HEK293 (cell line): ENCODE results near the gene RO60.

Experiments
- CTCF ChIA-PET: fragments of 350-600 bp; formaldehyde crosslinking; extraction: SDS; loops from one replicate; lab custom pipeline; 2021; ENCODE audit warnings: antibody characterized with exemption; lab: Yijun Ruan, JAX
- POLR2A ChIA-PET: fragments of 300-600 bp; formaldehyde crosslinking; extraction: SDS; loops from one replicate; lab custom pipeline; 2020; ENCODE audit warnings: antibody characterized with exemption, inconsistent platforms; lab: Yijun Ruan, JAX
- H3K27ac ChIP-seq: fragments of 200-500 bp; sonication (Bioruptor generic); 2 replicates; pipeline ENCODE4 v1.5.1; 2014; ENCODE audit warnings: low read depth, low read length, control low read depth, inconsistent platforms; ENCODE audit errors: extremely low read depth
- H3K36me3 ChIP-seq, 2 experiments: fragments of 200-500 bp in 1 of 2; sonication (Bioruptor generic) in 1 of 2; 1 replicate in 1 of 2; 2 replicates in 1 of 2; pipeline ENCODE4 v1.5.1; 2014 to 2017; ENCODE audit warnings: inconsistent platforms in 2 of 2, low read length in 2 of 2; ENCODE audit not compliant: control insufficient read depth in 2 of 2, insufficient read depth in 1 of 2
- H3K4me1 ChIP-seq: fragments of 200-500 bp; sonication (Bioruptor generic); 2 replicates; pipeline ENCODE4 v1.5.1; 2014; ENCODE audit warnings: mild to moderate bottlenecking, low read length, inconsistent platforms; ENCODE audit not compliant: control insufficient read depth, insufficient read depth
- H3K4me3 ChIP-seq: 2 replicates; pipeline ENCODE4 v1.5.1; 2011; ENCODE audit warnings: low read depth, mild to moderate bottlenecking, control low read depth, low read length, moderate library complexity
- H3K9me3 ChIP-seq: fragments of 200-500 bp; sonication (Bioruptor generic); 2 replicates; pipeline ENCODE4 v1.5.1; 2014; ENCODE audit warnings: low read depth, low read length, inconsistent platforms; ENCODE audit not compliant: control insufficient read depth, insufficient read depth
- KLF7 ChIP-seq: fragments of 450-650 bp; formaldehyde crosslinking; IDR thresholded peaks from 2 replicates; pipeline ENCODE4 v1.5.1; 2016; ENCODE audit warnings: missing biosample characterization, missing genetic modification characterization, borderline replicate concordance
- MYNN ChIP-seq: fragments of 450-650 bp; formaldehyde crosslinking; IDR thresholded peaks from 2 replicates; pipeline ENCODE4 v1.5.1; 2016; ENCODE audit warnings: missing biosample characterization, missing genetic modification characterization, borderline replicate concordance
- PRDM1 ChIP-seq: fragments of 450-650 bp; formaldehyde crosslinking; IDR thresholded peaks from 2 replicates; pipeline ENCODE4; 2016; ENCODE audit warnings: missing biosample characterization, missing genetic modification characterization
- ZNF16 ChIP-seq: fragments of 450-650 bp; formaldehyde crosslinking; IDR thresholded peaks from 2 replicates; pipeline ENCODE4 v1.5.1; 2016; ENCODE audit warnings: low read depth, missing biosample characterization, missing genetic modification characterization
- ZNF202 ChIP-seq: fragments of 450-650 bp; formaldehyde crosslinking; IDR thresholded peaks from 2 replicates; pipeline ENCODE4 v1.5.1; 2016; ENCODE audit warnings: missing biosample characterization, missing genetic modification characterization, borderline replicate concordance
- ZNF23 ChIP-seq: fragments of 450-650 bp; formaldehyde crosslinking; IDR thresholded peaks from 2 replicates; pipeline ENCODE4 v1.5.1; 2016; ENCODE audit warnings: missing biosample characterization, missing genetic modification characterization, borderline replicate concordance
- ZNF280C ChIP-seq: fragments of 450-650 bp; formaldehyde crosslinking; IDR thresholded peaks from 2 replicates; pipeline ENCODE4 v1.5.1; 2016; ENCODE audit warnings: missing biosample characterization, missing genetic modification characterization
- ZNF324 ChIP-seq: fragments of 450-650 bp; formaldehyde crosslinking; IDR thresholded peaks from 2 replicates; pipeline ENCODE4 v1.5.1; 2016; ENCODE audit warnings: missing biosample characterization, missing genetic modification characterization
- ZNF394 ChIP-seq: fragments of 450-650 bp; formaldehyde crosslinking; IDR thresholded peaks from 2 replicates; pipeline ENCODE4 v1.5.1; 2016; ENCODE audit warnings: missing biosample characterization, missing genetic modification characterization, mild to moderate bottlenecking, moderate library complexity, borderline replicate concordance
- ZNF518A ChIP-seq: fragments of 450-650 bp; formaldehyde crosslinking; conservative IDR thresholded peaks from 2 replicates; pipeline ENCODE4 v1.5.1; 2016; ENCODE audit warnings: low read depth, missing biosample characterization, missing genetic modification characterization
- ZNF624 ChIP-seq: fragments of 450-650 bp; formaldehyde crosslinking; IDR thresholded peaks from 2 replicates; pipeline ENCODE4 v1.5.1; 2017; ENCODE audit warnings: missing biosample characterization, missing genetic modification characterization
- TF ChIP-seq, protein P1 (sequence below): fragments of 450-650 bp; formaldehyde crosslinking; conservative IDR thresholded peaks from 2 replicates; pipeline ENCODE4 v1.5.1; 2016; ENCODE audit warnings: low read depth, missing biosample characterization, missing genetic modification characterization
- TF ChIP-seq, protein P2 (sequence below): fragments of 450-650 bp; formaldehyde crosslinking; IDR thresholded peaks from 2 replicates; pipeline ENCODE4 v1.5.1; 2016; ENCODE audit warnings: missing biosample characterization, missing genetic modification characterization
- TF ChIP-seq, protein P3 (sequence below): fragments of 450-650 bp; formaldehyde crosslinking; IDR thresholded peaks from 2 replicates; pipeline ENCODE4; 2016; ENCODE audit warnings: missing biosample characterization, missing genetic modification characterization
- TF ChIP-seq, protein P4 (sequence below): fragments of 450-650 bp; formaldehyde crosslinking; IDR thresholded peaks from 2 replicates; pipeline ENCODE4 v1.5.1; 2016; ENCODE audit warnings: missing biosample characterization, missing genetic modification characterization, borderline replicate concordance

The RO60 gene

GRCh38 chr1:193040011-193040410 lies 19.4 kb upstream of the RO60 start:
- H3K27ac ChIP-seq = no peak overlapping the region
- no peaks in the 10 kb centered on the region for H3K9me3 ChIP-seq
- no peak overlapping the region for H3K4me3 ChIP-seq
- CTCF ChIA-PET = interaction anchor here (1.1 kb wide), 1 partner anchor 21 kb away, joined by 4 read pairs; no protein-coding TSS in a partner anchor
- H3K4me1 ChIP-seq = no peaks in the 10 kb centered on the region
- POLR2A ChIA-PET = no interaction called here
- H3K36me3 ChIP-seq = peaks cover 0 to 35% of the 10 kb centered on the region in 2 experiments; a peak in 1 of 3 replicates
- TF ChIP-seq KLF7 (tag by site-specific recombination) (no peak), ZNF16 (no peak), ZNF23 (tag by site-specific recombination) (no peak), ZNF624 (tag by site-specific recombination) (no peak), ZNF280C (tag by site-specific recombination) (no peak), ZNF202 (tag by site-specific recombination) (no peak), ZNF394 (tag by site-specific recombination) (no peak), ZNF518A (tag by site-specific recombination) (no peak), PRDM1 (tag by site-specific recombination) (no peak), ZNF324 (tag by site-specific recombination) (no peak), MYNN (tag by site-specific recombination) (no peak)
- TF ChIP-seq, protein P1, sequence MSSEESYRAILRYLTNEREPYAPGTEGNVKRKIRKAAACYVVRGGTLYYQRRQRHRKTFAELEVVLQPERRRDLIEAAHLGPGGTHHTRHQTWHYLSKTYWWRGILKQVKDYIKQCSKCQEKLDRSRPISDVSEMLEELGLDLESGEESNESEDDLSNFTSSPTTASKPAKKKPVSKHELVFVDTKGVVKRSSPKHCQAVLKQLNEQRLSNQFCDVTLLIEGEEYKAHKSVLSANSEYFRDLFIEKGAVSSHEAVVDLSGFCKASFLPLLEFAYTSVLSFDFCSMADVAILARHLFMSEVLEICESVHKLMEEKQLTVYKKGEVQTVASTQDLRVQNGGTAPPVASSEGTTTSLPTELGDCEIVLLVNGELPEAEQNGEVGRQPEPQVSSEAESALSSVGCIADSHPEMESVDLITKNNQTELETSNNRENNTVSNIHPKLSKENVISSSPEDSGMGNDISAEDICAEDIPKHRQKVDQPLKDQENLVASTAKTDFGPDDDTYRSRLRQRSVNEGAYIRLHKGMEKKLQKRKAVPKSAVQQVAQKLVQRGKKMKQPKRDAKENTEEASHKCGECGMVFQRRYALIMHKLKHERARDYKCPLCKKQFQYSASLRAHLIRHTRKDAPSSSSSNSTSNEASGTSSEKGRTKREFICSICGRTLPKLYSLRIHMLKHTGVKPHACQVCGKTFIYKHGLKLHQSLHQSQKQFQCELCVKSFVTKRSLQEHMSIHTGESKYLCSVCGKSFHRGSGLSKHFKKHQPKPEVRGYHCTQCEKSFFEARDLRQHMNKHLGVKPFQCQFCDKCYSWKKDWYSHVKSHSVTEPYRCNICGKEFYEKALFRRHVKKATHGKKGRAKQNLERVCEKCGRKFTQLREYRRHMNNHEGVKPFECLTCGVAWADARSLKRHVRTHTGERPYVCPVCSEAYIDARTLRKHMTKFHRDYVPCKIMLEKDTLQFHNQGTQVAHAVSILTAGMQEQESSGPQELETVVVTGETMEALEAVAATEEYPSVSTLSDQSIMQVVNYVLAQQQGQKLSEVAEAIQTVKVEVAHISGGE (tag by site-specific recombination) = no peak
- TF ChIP-seq, protein P2, sequence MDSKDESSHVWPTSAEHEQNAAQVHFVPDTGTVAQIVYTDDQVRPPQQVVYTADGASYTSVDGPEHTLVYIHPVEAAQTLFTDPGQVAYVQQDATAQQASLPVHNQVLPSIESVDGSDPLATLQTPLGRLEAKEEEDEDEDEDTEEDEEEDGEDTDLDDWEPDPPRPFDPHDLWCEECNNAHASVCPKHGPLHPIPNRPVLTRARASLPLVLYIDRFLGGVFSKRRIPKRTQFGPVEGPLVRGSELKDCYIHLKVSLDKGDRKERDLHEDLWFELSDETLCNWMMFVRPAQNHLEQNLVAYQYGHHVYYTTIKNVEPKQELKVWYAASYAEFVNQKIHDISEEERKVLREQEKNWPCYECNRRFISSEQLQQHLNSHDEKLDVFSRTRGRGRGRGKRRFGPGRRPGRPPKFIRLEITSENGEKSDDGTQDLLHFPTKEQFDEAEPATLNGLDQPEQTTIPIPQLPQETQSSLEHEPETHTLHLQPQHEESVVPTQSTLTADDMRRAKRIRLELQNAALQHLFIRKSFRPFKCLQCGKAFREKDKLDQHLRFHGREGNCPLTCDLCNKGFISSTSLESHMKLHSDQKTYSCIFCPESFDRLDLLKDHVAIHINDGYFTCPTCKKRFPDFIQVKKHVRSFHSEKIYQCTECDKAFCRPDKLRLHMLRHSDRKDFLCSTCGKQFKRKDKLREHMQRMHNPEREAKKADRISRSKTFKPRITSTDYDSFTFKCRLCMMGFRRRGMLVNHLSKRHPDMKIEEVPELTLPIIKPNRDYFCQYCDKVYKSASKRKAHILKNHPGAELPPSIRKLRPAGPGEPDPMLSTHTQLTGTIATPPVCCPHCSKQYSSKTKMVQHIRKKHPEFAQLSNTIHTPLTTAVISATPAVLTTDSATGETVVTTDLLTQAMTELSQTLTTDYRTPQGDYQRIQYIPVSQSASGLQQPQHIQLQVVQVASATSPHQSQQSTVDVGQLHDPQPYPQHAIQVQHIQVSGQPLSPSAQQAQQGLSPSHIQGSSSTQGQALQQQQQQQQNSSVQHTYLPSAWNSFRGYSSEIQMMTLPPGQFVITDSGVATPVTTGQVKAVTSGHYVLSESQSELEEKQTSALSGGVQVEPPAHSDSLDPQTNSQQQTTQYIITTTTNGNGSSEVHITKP = no peak
- TF ChIP-seq, protein P3, sequence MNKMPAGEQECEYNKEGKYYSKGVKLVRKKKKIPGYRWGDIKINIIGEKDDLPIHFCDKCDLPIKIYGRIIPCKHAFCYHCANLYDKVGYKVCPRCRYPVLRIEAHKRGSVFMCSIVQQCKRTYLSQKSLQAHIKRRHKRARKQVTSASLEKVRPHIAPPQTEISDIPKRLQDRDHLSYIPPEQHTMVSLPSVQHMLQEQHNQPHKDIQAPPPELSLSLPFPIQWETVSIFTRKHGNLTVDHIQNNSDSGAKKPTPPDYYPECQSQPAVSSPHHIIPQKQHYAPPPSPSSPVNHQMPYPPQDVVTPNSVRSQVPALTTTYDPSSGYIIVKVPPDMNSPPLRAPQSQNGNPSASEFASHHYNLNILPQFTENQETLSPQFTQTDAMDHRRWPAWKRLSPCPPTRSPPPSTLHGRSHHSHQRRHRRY (tag by site-specific recombination) = no peak
- TF ChIP-seq, protein P4, sequence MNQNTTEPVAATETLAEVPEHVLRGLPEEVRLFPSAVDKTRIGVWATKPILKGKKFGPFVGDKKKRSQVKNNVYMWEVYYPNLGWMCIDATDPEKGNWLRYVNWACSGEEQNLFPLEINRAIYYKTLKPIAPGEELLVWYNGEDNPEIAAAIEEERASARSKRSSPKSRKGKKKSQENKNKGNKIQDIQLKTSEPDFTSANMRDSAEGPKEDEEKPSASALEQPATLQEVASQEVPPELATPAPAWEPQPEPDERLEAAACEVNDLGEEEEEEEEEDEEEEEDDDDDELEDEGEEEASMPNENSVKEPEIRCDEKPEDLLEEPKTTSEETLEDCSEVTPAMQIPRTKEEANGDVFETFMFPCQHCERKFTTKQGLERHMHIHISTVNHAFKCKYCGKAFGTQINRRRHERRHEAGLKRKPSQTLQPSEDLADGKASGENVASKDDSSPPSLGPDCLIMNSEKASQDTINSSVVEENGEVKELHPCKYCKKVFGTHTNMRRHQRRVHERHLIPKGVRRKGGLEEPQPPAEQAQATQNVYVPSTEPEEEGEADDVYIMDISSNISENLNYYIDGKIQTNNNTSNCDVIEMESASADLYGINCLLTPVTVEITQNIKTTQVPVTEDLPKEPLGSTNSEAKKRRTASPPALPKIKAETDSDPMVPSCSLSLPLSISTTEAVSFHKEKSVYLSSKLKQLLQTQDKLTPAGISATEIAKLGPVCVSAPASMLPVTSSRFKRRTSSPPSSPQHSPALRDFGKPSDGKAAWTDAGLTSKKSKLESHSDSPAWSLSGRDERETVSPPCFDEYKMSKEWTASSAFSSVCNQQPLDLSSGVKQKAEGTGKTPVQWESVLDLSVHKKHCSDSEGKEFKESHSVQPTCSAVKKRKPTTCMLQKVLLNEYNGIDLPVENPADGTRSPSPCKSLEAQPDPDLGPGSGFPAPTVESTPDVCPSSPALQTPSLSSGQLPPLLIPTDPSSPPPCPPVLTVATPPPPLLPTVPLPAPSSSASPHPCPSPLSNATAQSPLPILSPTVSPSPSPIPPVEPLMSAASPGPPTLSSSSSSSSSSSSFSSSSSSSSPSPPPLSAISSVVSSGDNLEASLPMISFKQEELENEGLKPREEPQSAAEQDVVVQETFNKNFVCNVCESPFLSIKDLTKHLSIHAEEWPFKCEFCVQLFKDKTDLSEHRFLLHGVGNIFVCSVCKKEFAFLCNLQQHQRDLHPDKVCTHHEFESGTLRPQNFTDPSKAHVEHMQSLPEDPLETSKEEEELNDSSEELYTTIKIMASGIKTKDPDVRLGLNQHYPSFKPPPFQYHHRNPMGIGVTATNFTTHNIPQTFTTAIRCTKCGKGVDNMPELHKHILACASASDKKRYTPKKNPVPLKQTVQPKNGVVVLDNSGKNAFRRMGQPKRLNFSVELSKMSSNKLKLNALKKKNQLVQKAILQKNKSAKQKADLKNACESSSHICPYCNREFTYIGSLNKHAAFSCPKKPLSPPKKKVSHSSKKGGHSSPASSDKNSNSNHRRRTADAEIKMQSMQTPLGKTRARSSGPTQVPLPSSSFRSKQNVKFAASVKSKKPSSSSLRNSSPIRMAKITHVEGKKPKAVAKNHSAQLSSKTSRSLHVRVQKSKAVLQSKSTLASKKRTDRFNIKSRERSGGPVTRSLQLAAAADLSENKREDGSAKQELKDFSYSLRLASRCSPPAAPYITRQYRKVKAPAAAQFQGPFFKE (tag by site-specific recombination) = no peak
